Fibroblast of peridontal ligament (primary cell): ENCODE data around the gene DTD1.

Source experiments
- DNase-seq: peaks from one replicate; pipeline ENCODE4 v3.0.0-alpha.2; 2010; ENCODE audit errors: extremely low read depth

DTD1 gene

GRCh38 chr20:18663932-18664331 is 76.1 kb downstream of the DTD1 start:
- DNase-seq: peak; percentile 40

GRCh38 chr20:18665135-18665534 is 77.3 kb downstream of the DTD1 start:
- no peak for DNase-seq

DNA sequence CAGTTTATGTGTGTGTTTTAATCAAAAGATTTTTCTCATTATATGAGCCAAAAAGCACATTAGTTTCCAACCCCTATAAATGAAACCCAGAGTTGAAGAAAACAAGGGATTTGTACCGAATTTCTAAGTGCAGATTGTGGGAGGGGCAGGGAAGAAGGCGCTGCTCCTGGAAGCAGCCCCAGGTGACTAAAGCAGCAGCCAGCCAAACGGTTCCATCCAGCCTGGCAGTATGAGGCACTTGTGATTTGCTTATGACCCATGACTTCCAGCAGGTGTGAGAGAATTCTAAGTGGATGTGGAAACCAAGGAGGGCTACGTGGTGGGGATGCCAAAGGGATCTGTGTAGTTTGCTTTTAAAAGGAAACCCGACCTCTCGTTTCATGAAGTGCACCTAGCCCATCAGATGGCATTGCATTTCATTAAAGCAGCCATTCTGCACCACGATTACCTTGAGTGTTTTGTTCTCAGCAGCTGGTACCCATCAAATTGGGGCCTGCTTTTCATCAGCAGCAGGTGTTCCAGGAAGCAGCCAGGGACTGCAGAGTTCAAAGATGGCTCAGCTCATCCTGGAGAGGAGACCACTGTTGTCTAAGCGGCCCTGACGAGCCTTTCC is 79.1 kb downstream of the DTD1 start:
- DNase-seq: no peak

- no peak for DNase-seq
Observed at GRCh38 chr20:18669241-18670019, 81.6 kb downstream of the DTD1 start.

- DNase-seq: no peak
Observed at GRCh38 chr20:18671203-18671710, 83.4 kb downstream of the DTD1 start.

DNA sequence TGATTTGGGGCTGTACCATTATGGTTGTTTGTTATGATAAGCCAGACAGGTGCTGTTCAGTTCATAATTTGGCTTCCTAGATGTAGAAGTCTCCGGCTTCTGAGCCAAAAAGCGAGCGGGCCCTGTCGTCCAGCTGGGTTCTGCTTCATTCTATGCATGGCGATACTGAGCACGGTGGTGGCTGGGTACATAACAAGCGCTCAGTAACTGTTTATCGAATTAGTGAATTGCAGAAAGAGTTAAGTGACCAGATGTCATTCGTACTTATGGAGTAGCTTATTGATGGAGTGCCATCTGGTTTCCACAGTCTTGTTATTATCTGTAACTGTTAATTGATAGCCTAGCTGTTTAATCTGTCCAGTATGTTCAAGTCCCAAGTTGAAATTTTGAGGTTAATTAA is 85.0 kb downstream of the DTD1 start:
- no peak for DNase-seq

- no peak for DNase-seq
Observed at GRCh38 chr20:18676396-18676795, 88.5 kb downstream of the DTD1 start.

GRCh38 chr20:18677126-18677525 is 89.3 kb downstream of the DTD1 start:
- DNase-seq: no peak

DNA sequence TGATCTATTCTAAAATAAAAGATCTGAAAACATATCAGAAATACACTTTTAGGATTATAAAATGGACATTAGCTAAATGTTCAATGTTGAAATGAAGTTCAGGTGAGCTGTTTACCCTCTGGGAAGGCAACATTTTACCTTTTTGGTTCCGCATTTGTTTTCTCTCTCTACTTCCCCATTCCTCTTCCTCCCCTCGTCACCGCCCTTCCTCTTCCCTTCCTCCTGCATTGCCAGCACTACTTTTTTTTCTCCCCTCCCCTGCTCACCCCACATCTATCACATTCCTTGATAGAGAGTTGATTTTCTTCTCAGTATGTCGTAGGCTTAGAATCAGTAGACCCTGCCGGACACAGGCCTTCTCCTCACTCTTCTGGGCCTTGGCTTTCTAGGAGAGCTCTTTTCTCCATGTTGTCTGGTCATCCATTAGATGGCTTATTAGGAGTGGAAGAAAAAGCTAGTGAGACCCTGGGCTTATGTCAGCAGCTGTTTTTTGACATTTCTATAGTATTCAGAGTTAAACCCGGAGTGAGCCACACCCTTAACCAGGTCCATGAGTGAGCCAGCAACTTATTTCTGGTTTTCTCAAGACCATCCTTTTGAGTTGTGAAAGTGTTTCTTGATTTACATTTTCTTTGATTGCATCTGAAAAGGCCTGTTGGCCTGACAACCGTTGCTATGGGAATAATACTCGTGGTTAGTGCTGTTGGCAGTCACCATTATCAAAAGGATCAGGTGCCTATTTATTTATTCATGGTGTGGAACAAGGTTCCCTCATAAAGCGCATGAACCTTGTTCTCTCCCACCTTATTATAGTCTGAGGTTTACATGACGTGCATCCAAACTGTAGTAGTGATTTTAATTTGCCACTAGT is 90.9 kb downstream of the DTD1 start:
- peak; percentile 16 for DNase-seq

GRCh38 chr20:18683839-18684238 is 96.0 kb downstream of the DTD1 start:
- DNase-seq: no peak

DNA sequence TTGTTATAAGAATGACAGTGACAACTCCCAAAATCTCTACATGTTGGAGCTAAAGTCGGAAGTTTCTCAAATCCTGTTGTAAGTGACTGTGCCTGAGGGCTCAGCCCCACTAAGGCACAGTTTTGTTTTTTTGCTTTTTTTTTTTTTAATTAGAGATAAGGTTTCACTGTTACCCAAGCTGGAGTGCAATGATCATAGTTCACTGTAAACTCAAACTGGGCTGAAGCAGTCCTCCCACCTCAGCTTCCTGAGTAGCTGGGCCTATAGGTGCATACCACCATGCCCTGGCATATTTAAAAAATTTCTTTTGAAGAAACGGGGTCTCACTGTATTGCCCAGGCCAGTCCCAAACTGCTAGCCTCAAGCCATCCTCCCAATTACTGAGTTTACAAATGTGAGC is 96.9 kb downstream of the DTD1 start:
- no peak for DNase-seq

DNA sequence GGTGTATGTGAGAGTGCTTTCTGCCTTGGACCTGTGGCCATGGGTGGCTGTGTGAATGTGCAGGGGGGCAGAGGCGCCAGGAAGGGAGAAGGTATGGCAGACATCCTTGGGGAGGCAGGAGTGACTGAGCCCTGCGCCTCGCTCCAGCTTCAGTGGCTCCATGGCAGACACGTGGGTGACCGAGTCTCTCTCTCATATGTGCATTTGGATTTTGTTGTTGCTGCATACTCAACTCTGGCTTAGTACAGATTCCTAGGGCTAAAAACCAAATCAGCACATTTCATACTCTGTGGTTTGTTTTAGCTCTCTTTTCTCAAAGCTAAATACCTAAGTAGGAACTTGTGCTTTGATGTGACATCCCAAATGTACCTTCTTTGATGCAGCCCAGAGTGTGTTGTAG is 97.6 kb downstream of the DTD1 start:
- no peak for DNase-seq

DNA sequence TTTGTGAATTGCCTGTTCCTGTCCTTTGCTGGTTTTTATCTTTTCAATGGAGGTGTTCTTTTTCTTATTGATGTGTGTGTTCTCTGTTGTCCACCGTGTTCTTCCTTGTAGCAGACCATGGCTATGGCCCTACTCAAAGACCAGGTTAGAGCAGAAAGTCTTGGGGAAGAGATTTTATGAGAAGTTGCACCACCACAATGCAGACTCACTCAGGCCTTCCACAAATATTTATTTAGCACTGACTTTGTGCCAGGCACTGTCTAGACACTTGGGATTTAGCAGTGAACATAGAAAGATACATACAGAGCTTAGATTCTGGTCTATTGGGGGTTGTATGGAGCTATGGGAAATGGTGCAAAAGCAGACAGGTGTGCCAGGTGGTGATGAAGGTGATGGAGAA is 98.8 kb downstream of the DTD1 start:
- peak; percentile 10 for DNase-seq

GRCh38 chr20:18688676-18689075 is 100.8 kb downstream of the DTD1 start:
- DNase-seq: no peak

DNA sequence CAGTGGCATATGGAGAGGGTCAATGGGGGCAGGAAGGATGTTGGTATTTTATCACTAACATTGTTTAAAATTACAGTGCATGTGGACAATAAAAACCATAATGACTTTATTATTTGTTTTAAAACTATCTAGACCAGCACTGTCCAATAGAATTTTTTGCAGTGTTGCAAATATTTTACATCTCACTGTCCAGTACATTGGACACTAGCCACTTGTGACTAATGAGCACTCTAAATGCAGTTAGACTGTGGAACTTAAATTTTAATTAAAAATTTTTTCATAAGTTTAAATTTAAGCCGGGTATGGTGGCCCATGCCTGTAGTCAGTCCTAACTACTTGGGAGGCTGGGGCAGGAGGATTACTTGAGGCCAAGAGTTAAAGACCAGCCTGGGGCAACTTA is 101.7 kb downstream of the DTD1 start:
- DNase-seq: no peak

- DNase-seq: peak; percentile 27
Observed at GRCh38 chr20:18692447-18692846, 104.6 kb downstream of the DTD1 start.

DNA sequence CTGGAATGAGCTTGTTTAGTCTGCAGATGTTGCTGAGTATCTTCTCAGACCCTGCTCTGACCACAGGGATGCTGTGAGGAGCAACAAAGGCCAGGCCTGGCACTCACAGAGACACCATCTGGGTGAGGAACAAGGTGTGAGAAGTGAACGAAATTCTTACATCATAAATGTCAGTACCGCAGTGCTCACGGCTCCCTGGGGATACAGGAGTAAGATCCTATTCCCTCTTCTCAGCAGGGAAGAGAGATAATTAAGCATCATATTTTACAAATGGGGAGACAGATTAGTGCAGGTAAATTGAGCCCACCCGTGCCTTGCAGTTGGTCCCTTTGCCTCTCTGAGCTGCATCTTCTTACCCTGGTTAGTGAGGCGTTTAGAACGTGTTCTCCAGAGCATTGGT is 106.2 kb downstream of the DTD1 start:
- no peak for DNase-seq

- no peak for DNase-seq
Observed at GRCh38 chr20:18695175-18695574, 107.3 kb downstream of the DTD1 start.

DNA sequence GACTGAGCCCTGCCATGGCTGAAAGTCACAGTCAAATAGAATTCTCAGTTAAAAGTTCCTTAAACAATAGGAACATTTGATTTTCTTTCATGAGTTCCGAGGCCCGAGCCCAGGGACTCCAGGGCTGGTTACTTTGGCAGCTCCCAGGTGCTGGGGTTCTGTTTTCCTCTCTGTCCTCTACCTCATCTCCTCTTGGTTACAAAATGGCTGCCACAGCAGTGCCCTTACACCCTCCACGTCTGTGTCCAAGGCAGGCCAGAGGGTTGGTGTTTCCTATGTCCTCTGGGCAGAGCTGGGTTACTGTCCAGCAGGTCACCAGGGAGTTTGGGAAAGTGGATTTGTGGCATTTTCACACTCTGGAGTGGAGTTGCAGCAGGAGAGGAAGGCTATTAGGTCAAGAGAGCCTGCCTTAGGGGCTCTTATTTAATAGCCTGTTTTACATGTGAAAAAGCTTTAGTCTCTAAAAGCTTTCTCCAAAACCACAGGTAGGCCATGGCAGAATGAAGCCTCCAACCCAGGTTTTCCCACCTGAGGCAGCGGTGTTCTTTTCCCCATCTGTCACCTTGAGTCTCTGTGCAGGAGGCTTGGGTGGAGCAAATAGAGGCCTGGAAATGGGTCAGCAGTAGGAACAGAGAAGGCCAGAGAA is 111.0 kb downstream of the DTD1 start:
- no peak for DNase-seq

DNA sequence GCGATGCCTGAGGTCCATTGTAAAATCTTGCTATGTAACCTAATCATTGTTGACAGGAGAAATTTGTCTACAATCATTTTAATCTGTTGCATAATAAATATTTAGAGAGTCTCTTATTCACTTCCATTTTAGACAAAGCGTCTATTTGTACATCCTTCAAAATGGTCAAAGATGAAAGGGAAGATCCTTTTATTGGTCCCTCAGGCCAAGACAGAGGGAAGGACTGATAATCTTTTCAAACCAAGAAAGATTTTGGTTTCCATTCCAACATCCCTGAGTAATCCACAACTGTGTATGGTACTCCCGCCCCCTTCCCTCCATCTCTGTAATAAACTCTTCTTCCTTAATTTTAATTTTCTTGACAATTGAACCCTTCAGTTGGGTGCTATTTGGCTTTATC is 114.1 kb downstream of the DTD1 start:
- DNase-seq: no peak

DNA sequence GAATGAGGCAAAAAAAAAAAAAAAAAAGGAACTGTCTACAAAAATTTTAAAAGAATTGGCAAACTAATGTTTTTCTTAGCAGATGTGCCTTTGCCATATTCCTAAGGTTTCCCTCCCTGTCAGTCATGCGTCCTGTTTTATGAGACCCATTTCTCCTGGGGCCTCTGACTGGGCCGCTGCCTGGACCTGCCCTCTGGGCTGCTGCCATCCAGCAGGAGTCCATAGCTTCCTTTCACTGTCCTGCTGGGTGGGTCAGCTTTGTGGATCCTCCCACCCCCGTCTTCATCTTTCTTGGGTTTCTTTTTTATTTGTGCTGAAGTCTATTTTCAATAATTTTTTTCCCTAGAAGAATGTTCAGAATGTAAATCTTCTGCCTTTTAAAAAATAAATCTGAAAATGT is 114.9 kb downstream of the DTD1 start:
- peak; percentile 54 for DNase-seq

- DNase-seq: peak; percentile 86
Observed at GRCh38 chr20:18705490-18705889, 117.6 kb downstream of the DTD1 start.
